ENCODE data around the gene GOLGB1.

GOLGB1 gene

DNA sequence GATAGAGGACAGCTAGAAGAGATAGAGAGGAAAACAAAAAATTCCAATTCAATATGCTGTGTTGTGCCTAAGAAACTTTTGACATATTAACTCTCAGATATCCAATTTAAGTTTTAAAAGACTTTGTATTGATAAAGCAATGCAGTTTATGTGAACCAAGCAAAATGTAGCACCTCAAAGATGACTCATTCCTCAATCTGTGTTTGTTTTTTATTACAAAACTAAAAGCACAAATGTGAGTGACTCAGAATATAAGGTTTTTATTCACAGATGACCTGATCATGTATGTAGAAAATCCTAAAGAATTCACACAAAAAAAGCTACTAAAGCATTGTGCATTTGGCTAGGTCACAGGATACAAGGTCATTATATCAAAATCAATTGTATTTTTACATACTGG, 99.9 kb downstream of the GOLGB1 start:
- TF ChIP-seq CTCF (IDR thresholded peaks at IDR 0.05) (no peak), ZFX (IDR thresholded peaks at IDR 0.05; ENCODE audit: borderline replicate concordance) (no peak)
- H3K27ac ChIP-seq: no peak overlapping the region

DNA sequence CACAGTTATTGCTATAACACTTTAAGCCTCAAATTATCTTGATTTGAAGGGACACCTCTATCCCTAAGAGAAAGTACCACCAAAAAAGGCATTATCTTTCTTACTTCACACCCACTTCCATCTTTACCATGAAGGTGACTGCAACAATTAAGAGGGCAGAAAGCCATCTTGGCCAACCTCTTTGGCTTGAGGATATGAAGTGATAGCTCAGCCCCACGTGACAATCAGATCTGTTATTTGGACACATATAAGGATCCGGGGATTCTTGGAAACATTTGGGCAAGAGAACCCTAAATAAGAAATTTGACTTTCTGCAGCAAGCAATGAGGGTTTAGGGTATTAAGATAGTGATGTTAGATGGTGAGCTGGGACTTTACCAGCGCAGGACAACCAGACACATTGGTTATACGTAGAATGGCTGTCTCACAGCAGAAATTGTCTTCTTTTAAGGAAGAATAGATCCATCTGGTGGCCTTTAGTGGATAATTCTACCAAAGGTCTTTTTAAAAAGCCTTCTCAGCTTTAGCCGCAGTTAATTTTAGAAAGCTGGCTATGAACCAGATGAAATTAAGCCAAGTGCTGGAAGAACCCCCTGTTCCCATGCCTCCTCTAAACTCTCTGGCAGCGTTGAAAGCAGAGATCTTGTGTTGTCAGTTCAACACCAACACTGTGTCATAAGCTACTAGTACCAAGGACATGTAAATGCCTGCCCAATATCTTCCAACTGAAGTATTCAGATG, 101.2 kb downstream of the GOLGB1 start:
- TF ChIP-seq ZFX (IDR thresholded peaks at IDR 0.05; ENCODE audit: borderline replicate concordance): no peak
- no peak for TF ChIP-seq CTCF (IDR thresholded peaks at IDR 0.05)
- no peak overlapping the region for H3K27ac ChIP-seq

GRCh38 chr3:121645054-121645453, 104.5 kb downstream of the GOLGB1 start:
- no peak overlapping the region for H3K27ac ChIP-seq
- TF ChIP-seq ZFX (IDR thresholded peaks at IDR 0.05; ENCODE audit: borderline replicate concordance): no peak
- no peak for TF ChIP-seq CTCF (IDR thresholded peaks at IDR 0.05)

DNA sequence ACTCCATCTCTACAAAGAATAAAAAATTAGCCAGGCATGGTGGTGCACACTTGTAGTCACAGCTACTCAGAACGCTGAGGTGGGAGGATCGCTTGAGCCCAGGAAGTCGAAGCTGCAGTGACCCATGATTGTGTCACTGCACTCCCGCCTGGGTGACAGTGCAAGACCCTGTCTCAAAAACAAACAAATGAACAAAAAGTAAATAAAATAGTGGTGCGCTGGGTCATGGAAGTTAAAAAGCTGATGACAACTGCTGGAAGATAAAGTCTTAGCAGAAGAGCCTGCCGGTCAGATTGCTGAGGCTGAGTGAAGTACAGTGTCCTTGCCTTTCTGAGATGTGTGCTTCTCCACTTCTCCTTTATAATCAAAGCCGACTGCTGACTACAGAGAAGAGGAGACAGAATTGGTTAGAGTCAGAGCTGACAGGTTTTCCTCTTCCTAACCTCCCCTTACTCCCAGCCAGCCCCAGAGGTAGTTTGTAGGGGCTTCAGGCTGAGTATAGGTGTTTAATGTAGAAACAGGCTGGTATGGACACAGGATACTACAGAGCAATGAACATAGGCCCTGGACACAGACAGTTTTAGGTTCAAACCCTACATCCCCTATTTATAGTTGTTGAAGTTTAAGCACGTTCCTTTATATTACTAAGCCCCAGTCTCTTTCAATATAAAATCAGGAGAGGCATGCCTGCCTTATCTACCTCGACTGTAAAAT, 106.8 kb downstream of the GOLGB1 start:
- no peak overlapping the region for H3K27ac ChIP-seq
- TF ChIP-seq CTCF (IDR thresholded peaks at IDR 0.05): no peak
- TF ChIP-seq ZFX (IDR thresholded peaks at IDR 0.05; ENCODE audit: borderline replicate concordance): no peak

- TF ChIP-seq ZFX (IDR thresholded peaks at IDR 0.05; ENCODE audit: borderline replicate concordance): no peak
- no peak for TF ChIP-seq CTCF (IDR thresholded peaks at IDR 0.05)
These were observed 108.4 kb downstream of the GOLGB1 start for GRCh38 chr3:121641127-121641526.

GRCh38 chr3:121637922-121638321, 111.6 kb downstream of the GOLGB1 start:
- no peak overlapping the region for H3K27ac ChIP-seq
- TF ChIP-seq CTCF (IDR thresholded peaks at IDR 0.05) (no peak), ZFX (IDR thresholded peaks at IDR 0.05; ENCODE audit: borderline replicate concordance) (no peak)

More at GRCh38 chr3:121641127-121641526, 108.4 kb downstream of the GOLGB1 start:
- no peak overlapping the region for H3K27ac ChIP-seq

DNA sequence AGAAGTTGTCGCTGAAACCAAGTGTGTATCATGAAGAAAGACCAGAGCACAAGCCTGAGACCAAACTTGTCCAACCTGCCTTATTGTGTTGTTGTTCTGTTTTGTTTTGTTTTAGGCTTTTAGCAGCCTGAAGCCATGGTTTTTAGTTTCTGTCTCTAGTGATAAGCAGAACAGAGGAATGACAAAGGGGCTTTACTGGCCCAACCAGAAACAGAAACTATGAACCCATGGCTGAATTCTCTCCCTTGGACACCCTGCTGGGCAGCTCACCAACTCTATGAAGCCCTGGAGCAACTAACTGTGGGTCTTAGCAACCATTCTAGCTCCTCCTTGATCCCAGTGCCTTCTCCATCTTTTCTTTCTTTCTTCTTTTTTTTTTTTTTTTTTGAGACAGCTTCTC, 119.2 kb downstream of the GOLGB1 start:
- no peak overlapping the region for H3K27ac ChIP-seq
- TF ChIP-seq ZFX (IDR thresholded peaks at IDR 0.05; ENCODE audit: borderline replicate concordance) (no peak), CTCF (IDR thresholded peaks at IDR 0.05) (no peak)

All from 22Rv1 (cell line).